ENCODE measurements around the gene LRRC72. TPM values are rescaled to one million over a fixed set of nuclear protein-coding genes. Genes with fewer than 3 reads are reported as not detected.

The LRRC72 gene
- total and polyA plus RNA-seq, 9 of the 15 experiments (the other 6 are each of a cell fraction or from before 2014, with no cell fraction given): 0.10 TPM; not detected in 8

DNA sequence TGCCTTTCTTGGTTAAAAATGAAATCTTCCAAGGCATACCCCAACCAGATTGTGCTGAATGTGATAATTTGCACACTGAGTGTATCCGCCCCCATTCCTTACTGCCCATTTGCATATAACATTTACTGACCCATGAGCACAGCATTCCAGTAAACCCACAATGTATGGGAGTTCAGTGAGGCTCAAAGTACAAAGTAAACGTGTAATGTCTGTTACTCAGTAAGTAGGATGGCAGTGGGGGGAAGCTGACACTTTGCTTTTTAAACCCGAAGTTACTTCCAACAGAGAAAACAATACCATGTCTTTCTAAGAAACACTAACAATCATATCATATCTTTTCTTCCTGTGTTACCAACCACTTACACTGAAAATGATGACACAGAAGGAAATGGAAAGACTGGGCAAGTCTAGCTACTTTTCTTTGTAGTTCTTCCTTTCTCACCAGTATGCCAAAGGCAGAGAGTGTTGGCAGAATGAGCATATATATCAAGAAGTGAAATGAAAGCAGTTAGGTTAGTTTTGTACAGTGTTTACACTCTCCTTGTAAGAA is 34.0 kb upstream of the LRRC72 start (continued):
- TF ChIP-seq, protein P1, sequence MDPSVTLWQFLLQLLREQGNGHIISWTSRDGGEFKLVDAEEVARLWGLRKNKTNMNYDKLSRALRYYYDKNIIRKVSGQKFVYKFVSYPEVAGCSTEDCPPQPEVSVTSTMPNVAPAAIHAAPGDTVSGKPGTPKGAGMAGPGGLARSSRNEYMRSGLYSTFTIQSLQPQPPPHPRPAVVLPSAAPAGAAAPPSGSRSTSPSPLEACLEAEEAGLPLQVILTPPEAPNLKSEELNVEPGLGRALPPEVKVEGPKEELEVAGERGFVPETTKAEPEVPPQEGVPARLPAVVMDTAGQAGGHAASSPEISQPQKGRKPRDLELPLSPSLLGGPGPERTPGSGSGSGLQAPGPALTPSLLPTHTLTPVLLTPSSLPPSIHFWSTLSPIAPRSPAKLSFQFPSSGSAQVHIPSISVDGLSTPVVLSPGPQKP (CRISPR knock-in tag; IDR thresholded peaks at IDR 0.05): no peak
- TF ChIP-seq ZNF436 (CRISPR knock-in tag; IDR thresholded peaks at IDR 0.05) (no peak), E2F1 (CRISPR knock-in tag; IDR thresholded peaks at IDR 0.05) (no peak), DACH1 (IDR thresholded peaks at IDR 0.05; ENCODE audit: partially characterized antibody) (no peak), RFX1 (IDR thresholded peaks at IDR 0.05) (no peak), CHD7 (IDR thresholded peaks at IDR 0.05; ENCODE audit: low read depth, low read length) (no peak), PREB (CRISPR knock-in tag; IDR thresholded peaks at IDR 0.05) (no peak), PTBP1 (IDR thresholded peaks at IDR 0.05; ENCODE audit: low read depth, low read length) (no peak)
- TF ChIP-seq, protein P2, sequence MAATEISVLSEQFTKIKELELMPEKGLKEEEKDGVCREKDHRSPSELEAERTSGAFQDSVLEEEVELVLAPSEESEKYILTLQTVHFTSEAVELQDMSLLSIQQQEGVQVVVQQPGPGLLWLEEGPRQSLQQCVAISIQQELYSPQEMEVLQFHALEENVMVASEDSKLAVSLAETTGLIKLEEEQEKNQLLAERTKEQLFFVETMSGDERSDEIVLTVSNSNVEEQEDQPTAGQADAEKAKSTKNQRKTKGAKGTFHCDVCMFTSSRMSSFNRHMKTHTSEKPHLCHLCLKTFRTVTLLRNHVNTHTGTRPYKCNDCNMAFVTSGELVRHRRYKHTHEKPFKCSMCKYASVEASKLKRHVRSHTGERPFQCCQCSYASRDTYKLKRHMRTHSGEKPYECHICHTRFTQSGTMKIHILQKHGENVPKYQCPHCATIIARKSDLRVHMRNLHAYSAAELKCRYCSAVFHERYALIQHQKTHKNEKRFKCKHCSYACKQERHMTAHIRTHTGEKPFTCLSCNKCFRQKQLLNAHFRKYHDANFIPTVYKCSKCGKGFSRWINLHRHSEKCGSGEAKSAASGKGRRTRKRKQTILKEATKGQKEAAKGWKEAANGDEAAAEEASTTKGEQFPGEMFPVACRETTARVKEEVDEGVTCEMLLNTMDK (IDR thresholded peaks at IDR 0.05; ENCODE audit: borderline replicate concordance, insufficient read depth, low read depth, low read length, poor library complexity, severe bottlenecking): no peak
